GM23248 (cell line): ENCODE results near the gene CEMP1.

Experiments used
- EZH2 ChIP-seq: fragments of 200-600 bp; sonication (generic); IDR thresholded peaks from 2 replicates; pipeline ENCODE4 v1.6.1; 2018; ENCODE audit warnings: antibody characterized with exemption, mild to moderate bottlenecking; ENCODE audit not compliant: insufficient read depth, poor library complexity, severe bottlenecking
- EZH2phosphoT487 ChIP-seq: fragments of 200-600 bp; sonication (generic); IDR thresholded peaks from 2 replicates; pipeline ENCODE4 v1.6.1; 2018; ENCODE audit warnings: antibody characterized with exemption, moderate library complexity, mild to moderate bottlenecking, low read depth; ENCODE audit not compliant: insufficient read depth

DNA sequence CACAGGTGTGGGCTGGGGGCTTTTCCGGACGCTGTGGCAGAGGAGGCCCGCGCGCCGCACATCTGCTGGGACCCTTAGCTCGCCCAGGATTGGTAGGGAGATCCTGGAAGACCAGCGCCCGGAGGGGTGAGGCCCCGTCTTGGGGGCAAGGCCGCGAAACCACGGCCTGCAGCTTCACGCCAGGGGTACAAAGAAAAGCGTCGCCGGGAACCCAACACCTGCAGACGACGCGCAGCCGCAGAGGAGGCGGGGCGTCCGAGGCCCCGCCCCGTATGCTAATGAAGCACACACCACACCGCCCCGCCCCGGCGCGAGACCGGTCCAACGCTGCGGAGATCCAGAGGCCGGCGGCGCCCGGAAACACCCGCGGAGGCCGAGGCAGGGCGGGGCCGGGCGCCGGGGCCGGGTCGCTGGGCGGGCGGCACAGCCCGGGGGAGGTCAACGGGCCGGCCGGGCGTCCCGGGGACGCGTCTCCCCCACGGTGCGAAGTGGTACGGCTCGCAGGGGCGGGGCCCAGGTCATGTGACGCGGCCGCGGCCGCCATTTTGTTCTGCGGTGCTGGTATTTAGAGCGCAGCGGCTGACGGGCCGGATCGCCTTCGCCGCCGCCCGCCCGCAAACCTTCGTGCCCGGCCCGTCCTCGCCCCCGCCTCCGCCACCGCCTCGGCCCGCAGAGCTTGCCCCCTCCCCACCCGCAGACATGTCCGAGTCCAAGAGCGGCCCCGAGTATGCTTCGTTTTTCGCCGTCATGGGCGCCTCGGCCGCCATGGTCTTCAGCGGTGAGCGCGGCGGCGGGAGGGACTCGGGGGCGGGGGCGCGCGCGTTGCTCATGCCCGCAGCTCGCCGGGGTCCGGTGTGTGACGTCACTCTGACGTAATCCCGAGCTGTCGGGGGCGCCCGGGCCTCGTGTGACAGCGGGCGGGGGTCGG, 17.5 kb downstream of the CEMP1 start, which contains the start of gene ATP6V0C:
- TF ChIP-seq EZH2 (no peak), EZH2phosphoT487 (no peak)
